ENCODE results near the gene CCDC33.

DNA sequence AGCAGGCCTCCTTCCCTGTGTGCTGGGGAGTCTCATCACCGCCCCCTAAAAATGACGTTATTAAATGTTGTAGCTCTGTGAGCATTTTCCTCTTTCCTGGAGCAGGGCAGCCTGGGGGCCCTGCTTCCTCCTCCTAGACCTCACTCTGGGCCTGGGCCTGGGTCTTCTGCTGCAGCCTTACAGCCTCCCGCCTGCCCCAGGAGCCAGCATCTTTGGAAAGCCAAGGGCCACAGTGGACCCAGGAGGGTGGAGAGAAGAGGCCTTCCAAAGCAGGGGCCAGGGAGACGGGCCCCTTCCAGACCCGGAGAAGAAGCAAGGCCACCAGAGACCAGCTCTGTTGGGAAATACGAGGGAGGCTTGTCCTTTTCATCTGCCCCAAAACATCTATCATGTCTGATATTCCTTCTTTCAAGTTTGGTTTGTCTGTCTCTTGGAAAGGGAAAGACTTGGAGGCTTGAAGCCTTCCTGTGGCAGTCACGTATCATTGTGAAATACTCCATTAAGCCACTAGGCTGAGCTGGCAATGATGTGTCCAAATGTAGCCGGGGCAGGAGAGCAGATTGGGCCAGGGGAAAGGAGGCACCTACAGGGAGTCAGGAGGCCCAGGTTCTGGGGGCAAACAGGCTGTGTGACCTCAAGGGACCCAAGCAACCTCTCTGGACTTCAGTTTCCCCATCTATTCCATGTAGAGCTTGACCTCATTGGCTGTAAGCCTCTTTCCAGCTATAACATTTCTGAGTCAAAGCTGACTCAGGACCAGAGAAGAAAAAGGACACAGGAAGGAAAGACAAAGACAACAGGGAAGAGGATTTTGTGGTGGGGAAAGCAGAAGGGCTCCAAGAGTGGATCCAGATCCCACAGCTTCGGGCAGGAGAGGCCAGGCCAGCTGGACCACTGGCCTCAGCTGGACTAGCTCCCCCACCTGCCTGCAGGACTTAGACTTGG is 100.2 kb downstream of the CCDC33 start:
- TF ChIP-seq, protein P1, sequence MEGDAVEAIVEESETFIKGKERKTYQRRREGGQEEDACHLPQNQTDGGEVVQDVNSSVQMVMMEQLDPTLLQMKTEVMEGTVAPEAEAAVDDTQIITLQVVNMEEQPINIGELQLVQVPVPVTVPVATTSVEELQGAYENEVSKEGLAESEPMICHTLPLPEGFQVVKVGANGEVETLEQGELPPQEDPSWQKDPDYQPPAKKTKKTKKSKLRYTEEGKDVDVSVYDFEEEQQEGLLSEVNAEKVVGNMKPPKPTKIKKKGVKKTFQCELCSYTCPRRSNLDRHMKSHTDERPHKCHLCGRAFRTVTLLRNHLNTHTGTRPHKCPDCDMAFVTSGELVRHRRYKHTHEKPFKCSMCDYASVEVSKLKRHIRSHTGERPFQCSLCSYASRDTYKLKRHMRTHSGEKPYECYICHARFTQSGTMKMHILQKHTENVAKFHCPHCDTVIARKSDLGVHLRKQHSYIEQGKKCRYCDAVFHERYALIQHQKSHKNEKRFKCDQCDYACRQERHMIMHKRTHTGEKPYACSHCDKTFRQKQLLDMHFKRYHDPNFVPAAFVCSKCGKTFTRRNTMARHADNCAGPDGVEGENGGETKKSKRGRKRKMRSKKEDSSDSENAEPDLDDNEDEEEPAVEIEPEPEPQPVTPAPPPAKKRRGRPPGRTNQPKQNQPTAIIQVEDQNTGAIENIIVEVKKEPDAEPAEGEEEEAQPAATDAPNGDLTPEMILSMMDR (IDR thresholded peaks at IDR 0.05; ENCODE audit: insufficient read depth, low read length, poor library complexity, severe bottlenecking): no peak
- no peak for TF ChIP-seq EZH2phosphoT487 (conservative IDR thresholded peaks at IDR 0.05; ENCODE audit: low read length)

All from SU-DHL-6 (cell line).